ENCODE measurements around the gene GALNT10. TPM values are rescaled to one million over a fixed set of nuclear protein-coding genes. Genes with fewer than 3 reads are reported as not detected.

The GALNT10 gene
- total and polyA plus RNA-seq, 2 of the 4 experiments (the other 2 are of a cell fraction), result 46.2 to 67.0 TPM

GRCh38 chr5:154332451-154332850, 141.9 kb downstream of the GALNT10 start:
- Histone ChIP-seq H3K56ac (ENCODE audit: extremely low read depth, insufficient read depth, low read length) (no peak overlapping the region), H4K8ac (ENCODE audit: low read depth in 2 of 2, low read length in 2 of 2) (no peak overlapping the region), H3K14ac (replicated peaks; ENCODE audit: low read depth, low read length) (no peak overlapping the region), H3K79me1 (ENCODE audit: low read depth in 1 of 2, low read length in 2 of 2) (peaks cover 10 to 25% of the 10 kb centered on the region in 2 experiments; a peak in 3 of 4 replicates), H2AFZ (replicated peaks; ENCODE audit: low read length, poor library complexity) (no peak overlapping the region), H3K36me3 (ENCODE audit: control insufficient read depth, insufficient read depth, low read length) (peaks cover 14% of the 10 kb centered on the region), H2BK5ac (ENCODE audit: low read depth, low read length, poor library complexity, severe bottlenecking) (no peak overlapping the region), H4K20me1 (ENCODE audit: insufficient read depth, low read length) (no peaks in the 10 kb centered on the region), H3K9me3 (ENCODE audit: control insufficient read depth, insufficient read depth, low read length) (no peaks in the 10 kb centered on the region), H3K4me2 (ENCODE audit: low read depth, low read length) (no peak overlapping the region), H2BK20ac (ENCODE audit: low read depth, low read length) (no peak overlapping the region), H3K27me3 (ENCODE audit: control insufficient read depth, insufficient read depth, low read length) (no peaks in the 10 kb centered on the region), H3K4me1 (ENCODE audit: control insufficient read depth, insufficient read depth, low read length) (peaks cover 6% of the 10 kb centered on the region; the same call in 1 of the 2 replicates), H4K91ac (ENCODE audit: insufficient read depth, low read depth, low read length) (no peak overlapping the region), H4K5ac (ENCODE audit: low read depth, low read length) (no peak overlapping the region), H2BK120ac (ENCODE audit: low read depth, low read length) (no peak overlapping the region), H2AK9ac (replicated peaks; ENCODE audit: low read depth, low read length, poor library complexity) (no peak overlapping the region), H2AK5ac (ENCODE audit: low read depth, low read length) (no peak overlapping the region), H3K9me1 (ENCODE audit: insufficient read depth, low read length) (peaks cover 17% of the 10 kb centered on the region), H3K4me3 (ENCODE audit: insufficient read depth, low read depth, low read length) (no peak overlapping the region), H3K4ac (ENCODE audit: low read depth, low read length) (no peak overlapping the region), H2BK15ac (ENCODE audit: low read depth, low read length) (no peak overlapping the region), H3K27ac (ENCODE audit: insufficient read depth, low read length) (no peak overlapping the region), H3K9ac (ENCODE audit: low read depth, low read length) (no peak overlapping the region), H3K23ac (ENCODE audit: low read depth, low read length) (no peak overlapping the region), H3K18ac (ENCODE audit: low read depth, low read length) (no peak overlapping the region)
- intact Hi-C loops (cut with micrococcal nuclease), result no loop called here
- ATAC-seq (ENCODE audit: low read depth), result no peak
- no TSS peak for BruUV-seq (replicated peaks)
- TF ChIP-seq MAZ (IDR thresholded peaks at IDR 0.05; ENCODE audit: borderline replicate concordance, low read depth, low read length) (no peak), RFX5 (IDR thresholded peaks at IDR 0.05; ENCODE audit: low read depth, low read length) (no peak)
- ChIA-PET CTCF (no interaction called here), POLR2A (ENCODE audit: unreplicated experiment) (no interaction called here)
- DNase-seq, result no peak
- dilution Hi-C loops (cut with HindIII; ENCODE audit: low sequenced_read_pairs, unreplicated experiment), result no loop called here
- 100% methylated on average over 2 of the region's 6 CpGs; no CpG with 5 or more reads in 1 of the 2 experiments for WGBS, 2 experiments (ENCODE audit: extremely low coverage in 2 of 2, insufficient read length in 1 of 2)
- in situ Hi-C loops (cut with MboI; ENCODE audit: low sequenced_read_pairs), result no loop called here

Measured in IMR-90 (cell line).